Ishikawa (cell line): Measurements from ENCODE around the gene FBXO17.

Experiments used
- CEBPB ChIP-seq: IDR thresholded peaks from 2 replicates; pipeline ENCODE4 v1.6.1; 2012
- EGR1 ChIP-seq: IDR thresholded peaks from 2 replicates; pipeline ENCODE4 v1.6.1; 2012
- EP300 ChIP-seq: IDR thresholded peaks from 2 replicates; pipeline ENCODE4 v1.6.1; 2012; ENCODE audit warnings: borderline replicate concordance
- FOXM1 ChIP-seq: IDR thresholded peaks from 2 replicates; pipeline ENCODE4 v1.6.1; 2012; ENCODE audit warnings: low read depth, borderline replicate concordance
- MAX ChIP-seq: IDR thresholded peaks from 2 replicates; pipeline ENCODE4 v1.6.1; 2012
- NFIC ChIP-seq: IDR thresholded peaks from 2 replicates; pipeline ENCODE4 v1.6.1; 2012
- RAD21 ChIP-seq: IDR thresholded peaks from 2 replicates; pipeline ENCODE4 v1.6.1; 2012; ENCODE audit warnings: low read depth
- REST ChIP-seq: IDR thresholded peaks from 2 replicates; pipeline ENCODE4 v1.6.1; 2012; ENCODE audit warnings: low read depth, mild to moderate bottlenecking
- TAF1 ChIP-seq: IDR thresholded peaks from 2 replicates; pipeline ENCODE4 v1.6.1; 2012; ENCODE audit warnings: low read depth, mild to moderate bottlenecking
- TCF12 ChIP-seq: IDR thresholded peaks from 2 replicates; pipeline ENCODE4 v1.6.1; 2012; ENCODE audit warnings: low read depth
- USF1 ChIP-seq: IDR thresholded peaks from 2 replicates; pipeline ENCODE4 v1.6.1; 2012
- ZBTB7A ChIP-seq: IDR thresholded peaks from 2 replicates; pipeline ENCODE4 v1.6.1; 2012; ENCODE audit warnings: low read depth

- TF ChIP-seq REST (no peak), CEBPB (no peak), FOXM1 (no peak), EGR1 (no peak), NFIC (no peak), TAF1 (no peak), EP300 (no peak), ZBTB7A (no peak), MAX (no peak), TCF12 (no peak), RAD21 (no peak), USF1 (no peak)
Measured at GRCh38 chr19:39003188-39003587, 27.6 kb upstream of the FBXO17 start.
